HEK293 (cell line): ENCODE results near the gene F8A3.

Experiments
- CTCF ChIA-PET: fragments of 350-600 bp; formaldehyde crosslinking; extraction: SDS; loops from one replicate; lab custom pipeline; 2021; ENCODE audit warnings: antibody characterized with exemption; lab: Yijun Ruan, JAX
- POLR2A ChIA-PET: fragments of 300-600 bp; formaldehyde crosslinking; extraction: SDS; loops from one replicate; lab custom pipeline; 2020; ENCODE audit warnings: antibody characterized with exemption, inconsistent platforms; lab: Yijun Ruan, JAX
- H3K27ac ChIP-seq: fragments of 200-500 bp; sonication (Bioruptor generic); 2 replicates; pipeline ENCODE4 v1.5.1; 2014; ENCODE audit warnings: low read depth, low read length, control low read depth, inconsistent platforms; ENCODE audit errors: extremely low read depth
- H3K36me3 ChIP-seq, 2 experiments: fragments of 200-500 bp in 1 of 2; sonication (Bioruptor generic) in 1 of 2; 1 replicate in 1 of 2; 2 replicates in 1 of 2; pipeline ENCODE4 v1.5.1; 2014 to 2017; ENCODE audit warnings: inconsistent platforms in 2 of 2, low read length in 2 of 2; ENCODE audit not compliant: control insufficient read depth in 2 of 2, insufficient read depth in 1 of 2
- H3K4me1 ChIP-seq: fragments of 200-500 bp; sonication (Bioruptor generic); 2 replicates; pipeline ENCODE4 v1.5.1; 2014; ENCODE audit warnings: mild to moderate bottlenecking, low read length, inconsistent platforms; ENCODE audit not compliant: control insufficient read depth, insufficient read depth
- H3K4me3 ChIP-seq: 2 replicates; pipeline ENCODE4 v1.5.1; 2011; ENCODE audit warnings: low read depth, mild to moderate bottlenecking, control low read depth, low read length, moderate library complexity
- H3K9me3 ChIP-seq: fragments of 200-500 bp; sonication (Bioruptor generic); 2 replicates; pipeline ENCODE4 v1.5.1; 2014; ENCODE audit warnings: low read depth, low read length, inconsistent platforms; ENCODE audit not compliant: control insufficient read depth, insufficient read depth
- SETDB1 ChIP-seq: IDR thresholded peaks from one replicate; pipeline ENCODE4 v1.6.1; 2017; ENCODE audit warnings: mild to moderate bottlenecking, low read length, moderate library complexity, mixed read lengths; ENCODE audit not compliant: insufficient read length
- ZFP69B ChIP-seq: fragments of 450-650 bp; formaldehyde crosslinking; IDR thresholded peaks from 2 replicates; pipeline ENCODE4 v1.5.1; 2016; ENCODE audit warnings: missing biosample characterization, missing genetic modification characterization
- ZNF416 ChIP-seq: fragments of 450-650 bp; formaldehyde crosslinking; IDR thresholded peaks from 2 replicates; pipeline ENCODE4 v1.5.1; 2016; ENCODE audit warnings: missing biosample characterization, missing genetic modification characterization
- ZNF623 ChIP-seq: fragments of 450-650 bp; formaldehyde crosslinking; IDR thresholded peaks from 2 replicates; pipeline ENCODE4 v1.5.1; 2016; ENCODE audit warnings: missing biosample characterization, missing genetic modification characterization
- ZNF660 ChIP-seq: fragments of 450-650 bp; IDR thresholded peaks from 2 replicates; pipeline ENCODE4 v1.5.1; 2018; ENCODE audit warnings: missing biosample characterization, mild to moderate bottlenecking, missing genetic modification characterization
- ZNF837 ChIP-seq: fragments of 450-650 bp; formaldehyde crosslinking; IDR thresholded peaks from 2 replicates; pipeline ENCODE4 v1.5.1; 2016; ENCODE audit warnings: missing biosample characterization, missing genetic modification characterization
- TF ChIP-seq, protein P1 (sequence below): fragments of 450-650 bp; IDR thresholded peaks from 2 replicates; pipeline ENCODE4 v1.5.1; 2018; ENCODE audit warnings: missing biosample characterization, mild to moderate bottlenecking, missing genetic modification characterization
- TF ChIP-seq, protein P2 (sequence below): fragments of 450-650 bp; formaldehyde crosslinking; IDR thresholded peaks from 2 replicates; pipeline ENCODE4 v1.5.1; 2016; ENCODE audit warnings: missing biosample characterization, missing genetic modification characterization
- TF ChIP-seq, protein P3 (sequence below): fragments of 450-650 bp; formaldehyde crosslinking; IDR thresholded peaks from 2 replicates; pipeline ENCODE4 v1.5.1; 2016; ENCODE audit warnings: missing biosample characterization, missing genetic modification characterization

The F8A3 gene

DNA sequence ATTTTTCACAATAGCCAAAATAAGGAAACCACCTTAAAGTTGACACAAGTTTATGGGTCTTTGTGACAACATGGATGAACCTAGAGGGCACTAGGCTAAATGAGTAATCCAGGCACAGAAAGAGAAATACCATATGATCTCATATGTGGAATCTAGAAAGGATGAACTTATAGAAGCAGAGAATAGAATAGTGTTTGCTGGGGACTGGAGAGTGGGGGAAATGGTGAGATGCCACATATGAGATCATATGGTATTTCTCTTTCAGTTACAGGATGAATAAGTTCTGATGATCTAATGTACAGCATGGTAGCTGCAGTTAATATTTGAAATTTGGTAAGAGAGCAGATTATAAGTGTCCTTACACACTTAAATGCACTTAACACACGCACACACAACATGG lies 40.7 kb downstream of the F8A3 start:
- Histone ChIP-seq H3K36me3 (no peaks in the 10 kb centered on the region), H3K4me1 (no peaks in the 10 kb centered on the region), H3K4me3 (no peak overlapping the region), H3K27ac (no peak overlapping the region), H3K9me3 (no peaks in the 10 kb centered on the region; the same call in 1 of the 2 replicates)
- TF ChIP-seq, protein P1, sequence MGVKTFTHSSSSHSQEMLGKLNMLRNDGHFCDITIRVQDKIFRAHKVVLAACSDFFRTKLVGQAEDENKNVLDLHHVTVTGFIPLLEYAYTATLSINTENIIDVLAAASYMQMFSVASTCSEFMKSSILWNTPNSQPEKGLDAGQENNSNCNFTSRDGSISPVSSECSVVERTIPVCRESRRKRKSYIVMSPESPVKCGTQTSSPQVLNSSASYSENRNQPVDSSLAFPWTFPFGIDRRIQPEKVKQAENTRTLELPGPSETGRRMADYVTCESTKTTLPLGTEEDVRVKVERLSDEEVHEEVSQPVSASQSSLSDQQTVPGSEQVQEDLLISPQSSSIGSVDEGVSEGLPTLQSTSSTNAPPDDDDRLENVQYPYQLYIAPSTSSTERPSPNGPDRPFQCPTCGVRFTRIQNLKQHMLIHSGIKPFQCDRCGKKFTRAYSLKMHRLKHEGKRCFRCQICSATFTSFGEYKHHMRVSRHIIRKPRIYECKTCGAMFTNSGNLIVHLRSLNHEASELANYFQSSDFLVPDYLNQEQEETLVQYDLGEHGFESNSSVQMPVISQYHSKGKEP: no peak
- TF ChIP-seq ZNF623 (no peak), SETDB1 (no peak), ZFP69B (tag by site-specific recombination) (no peak), ZNF416 (tag by site-specific recombination) (no peak), ZNF837 (tag by site-specific recombination) (no peak), ZNF660 (no peak)
- TF ChIP-seq, protein P2, sequence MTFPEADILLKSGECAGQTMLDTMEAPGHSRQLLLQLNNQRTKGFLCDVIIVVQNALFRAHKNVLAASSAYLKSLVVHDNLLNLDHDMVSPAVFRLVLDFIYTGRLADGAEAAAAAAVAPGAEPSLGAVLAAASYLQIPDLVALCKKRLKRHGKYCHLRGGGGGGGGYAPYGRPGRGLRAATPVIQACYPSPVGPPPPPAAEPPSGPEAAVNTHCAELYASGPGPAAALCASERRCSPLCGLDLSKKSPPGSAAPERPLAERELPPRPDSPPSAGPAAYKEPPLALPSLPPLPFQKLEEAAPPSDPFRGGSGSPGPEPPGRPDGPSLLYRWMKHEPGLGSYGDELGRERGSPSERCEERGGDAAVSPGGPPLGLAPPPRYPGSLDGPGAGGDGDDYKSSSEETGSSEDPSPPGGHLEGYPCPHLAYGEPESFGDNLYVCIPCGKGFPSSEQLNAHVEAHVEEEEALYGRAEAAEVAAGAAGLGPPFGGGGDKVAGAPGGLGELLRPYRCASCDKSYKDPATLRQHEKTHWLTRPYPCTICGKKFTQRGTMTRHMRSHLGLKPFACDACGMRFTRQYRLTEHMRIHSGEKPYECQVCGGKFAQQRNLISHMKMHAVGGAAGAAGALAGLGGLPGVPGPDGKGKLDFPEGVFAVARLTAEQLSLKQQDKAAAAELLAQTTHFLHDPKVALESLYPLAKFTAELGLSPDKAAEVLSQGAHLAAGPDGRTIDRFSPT (tag by site-specific recombination): no peak
- TF ChIP-seq, protein P3, sequence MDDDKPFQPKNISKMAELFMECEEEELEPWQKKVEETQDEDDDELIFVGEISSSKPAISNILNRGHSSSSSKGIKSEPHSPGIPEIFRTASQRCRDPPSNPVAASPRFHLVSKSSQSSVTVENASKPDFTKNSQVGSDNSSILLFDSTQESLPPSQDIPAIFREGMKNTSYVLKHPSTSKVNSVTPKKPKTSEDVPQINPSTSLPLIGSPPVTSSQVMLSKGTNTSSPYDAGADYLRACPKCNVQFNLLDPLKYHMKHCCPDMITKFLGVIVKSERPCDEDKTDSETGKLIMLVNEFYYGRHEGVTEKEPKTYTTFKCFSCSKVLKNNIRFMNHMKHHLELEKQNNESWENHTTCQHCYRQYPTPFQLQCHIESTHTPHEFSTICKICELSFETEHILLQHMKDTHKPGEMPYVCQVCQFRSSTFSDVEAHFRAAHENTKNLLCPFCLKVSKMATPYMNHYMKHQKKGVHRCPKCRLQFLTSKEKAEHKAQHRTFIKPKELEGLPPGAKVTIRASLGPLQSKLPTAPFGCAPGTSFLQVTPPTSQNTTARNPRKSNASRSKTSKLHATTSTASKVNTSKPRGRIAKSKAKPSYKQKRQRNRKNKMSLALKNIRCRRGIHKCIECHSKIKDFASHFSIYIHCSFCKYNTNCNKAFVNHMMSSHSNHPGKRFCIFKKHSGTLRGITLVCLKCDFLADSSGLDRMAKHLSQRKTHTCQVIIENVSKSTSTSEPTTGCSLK: no peak
- POLR2A ChIA-PET: no interaction called here
- CTCF ChIA-PET: interaction anchor here (1.0 kb wide), 1 partner anchor 18 kb away, joined by 3 read pairs; no protein-coding TSS in a partner anchor
